GM12872 (cell line): ENCODE data around the gene DLG2.

Experiments used
- CTCF ChIP-seq: IDR thresholded peaks from 3 replicates; pipeline ENCODE4 v1.5.1; 2011; ENCODE audit warnings: low read depth, mild to moderate bottlenecking, low read length, moderate library complexity; ENCODE audit not compliant: insufficient read depth

DLG2 gene

GRCh38 chr11:85164743-85165142, 462.4 kb downstream of the DLG2 start:
- no peak for TF ChIP-seq CTCF

- TF ChIP-seq CTCF, result no peak
Observed at GRCh38 chr11:85154294-85154693, 472.9 kb downstream of the DLG2 start.

GRCh38 chr11:85137597-85137996, 489.5 kb downstream of the DLG2 start:
- TF ChIP-seq CTCF, result no peak

GRCh38 chr11:85133636-85134035, 493.5 kb downstream of the DLG2 start:
- TF ChIP-seq CTCF, result no peak

GRCh38 chr11:85132851-85133585, 494.1 kb downstream of the DLG2 start:
- no peak for TF ChIP-seq CTCF

- TF ChIP-seq CTCF, result no peak
Observed at GRCh38 chr11:85127349-85127748, 499.8 kb downstream of the DLG2 start.

- no peak for TF ChIP-seq CTCF
Observed at GRCh38 chr11:85123752-85124231, 503.4 kb downstream of the DLG2 start.

GRCh38 chr11:85118151-85118550, 509.0 kb downstream of the DLG2 start:
- TF ChIP-seq CTCF, result no peak
